RWPE2 (cell line): Measurements from ENCODE around the gene SLC8A1.

Experiments
- ATAC-seq: fragments of 200-7000 bp; cut with Tn5 transposase; 3 replicates; pipeline ENCODE4 v1.9.1; 2021; ENCODE audit warnings: low read depth
- DNase-seq: peaks from one replicate; pipeline ENCODE4 v3.0.0-alpha.2; 2020; ENCODE audit warnings: low spot score
- H3K27ac ChIP-seq: fragments of 450-650 bp; 2 replicates; pipeline ENCODE4 v1.5.1; 2017; ENCODE audit warnings: mild to moderate bottlenecking; ENCODE audit not compliant: poor library complexity, severe bottlenecking
- H3K27me3 ChIP-seq: fragments of 250-450 bp; sonication (Bioruptor Pico); 2 replicates; pipeline ENCODE4 v1.5.1; 2021; ENCODE audit warnings: mild to moderate bottlenecking, moderate library complexity; ENCODE audit not compliant: insufficient read depth, poor library complexity, severe bottlenecking
- H3K36me3 ChIP-seq: fragments of 250-450 bp; sonication (Bioruptor Pico); 2 replicates; pipeline ENCODE4 v1.5.1; 2020; ENCODE audit warnings: low read depth, mild to moderate bottlenecking, moderate library complexity
- H3K4me1 ChIP-seq: fragments of 250-450 bp; sonication (Bioruptor Pico); 2 replicates; pipeline ENCODE4 v1.5.1; 2021; ENCODE audit warnings: mild to moderate bottlenecking, moderate library complexity; ENCODE audit not compliant: insufficient read depth, poor library complexity, severe bottlenecking
- H3K4me3 ChIP-seq: fragments of 250-450 bp; sonication (Bioruptor Pico); 2 replicates; pipeline ENCODE4 v1.5.1; 2021; ENCODE audit warnings: mild to moderate bottlenecking, moderate library complexity; ENCODE audit not compliant: severe bottlenecking
- H3K9me3 ChIP-seq: fragments of 250-450 bp; sonication (Bioruptor Pico); 2 replicates; pipeline ENCODE4 v1.5.1; 2021; ENCODE audit warnings: mild to moderate bottlenecking, moderate library complexity; ENCODE audit not compliant: severe bottlenecking
- CTCF ChIP-seq: fragments of 450-650 bp; IDR thresholded peaks from one replicate; pipeline ENCODE4 v1.5.1; 2017; ENCODE audit warnings: mild to moderate bottlenecking, moderate library complexity; ENCODE audit not compliant: poor library complexity, severe bottlenecking

Gene SLC8A1

GRCh38 chr2:40257340-40258134 lies 194.4 kb downstream of the SLC8A1 start:
- Histone ChIP-seq H3K4me1 (peaks cover 4% of the 10 kb centered on the region), H3K27me3 (no peaks in the 10 kb centered on the region), H3K9me3 (no peaks in the 10 kb centered on the region), H3K4me3 (no peak overlapping the region), H3K27ac (no peak overlapping the region), H3K36me3 (no peaks in the 10 kb centered on the region)
- ATAC-seq (no peak), DNase-seq (no peak)
- no peak for TF ChIP-seq CTCF

- no peaks in the 10 kb centered on the region for H3K36me3 ChIP-seq
- no peaks in the 10 kb centered on the region for H3K9me3 ChIP-seq
- peak; percentile 67 for ATAC-seq
- peak; percentile 25 for TF ChIP-seq CTCF
- no peak overlapping the region for H3K27ac ChIP-seq
- H3K4me3 ChIP-seq: no peak overlapping the region
- H3K4me1 ChIP-seq: peaks cover 4% of the 10 kb centered on the region
- no peak for DNase-seq
- no peaks in the 10 kb centered on the region for H3K27me3 ChIP-seq
Observed at GRCh38 chr2:40256649-40257048, 195.2 kb downstream of the SLC8A1 start.

- no peak for TF ChIP-seq CTCF
- Histone ChIP-seq H3K9me3 (no peaks in the 10 kb centered on the region), H3K27me3 (no peaks in the 10 kb centered on the region), H3K4me3 (no peak overlapping the region), H3K27ac (no peak overlapping the region), H3K36me3 (no peaks in the 10 kb centered on the region), H3K4me1 (peaks cover 4% of the 10 kb centered on the region)
- no peak for DNase-seq
- ATAC-seq: no peak
Observed at GRCh38 chr2:40256008-40256407, 195.9 kb downstream of the SLC8A1 start.

- Histone ChIP-seq H3K4me1 (peaks cover under 1% of the 10 kb centered on the region), H3K36me3 (no peaks in the 10 kb centered on the region), H3K4me3 (no peak overlapping the region), H3K27ac (no peak overlapping the region), H3K27me3 (no peaks in the 10 kb centered on the region), H3K9me3 (no peaks in the 10 kb centered on the region)
- no peak for DNase-seq
- ATAC-seq: no peak
- TF ChIP-seq CTCF: no peak
Observed at GRCh38 chr2:40255103-40255502, 196.8 kb downstream of the SLC8A1 start.

- Histone ChIP-seq H3K27me3 (no peaks in the 10 kb centered on the region), H3K36me3 (no peaks in the 10 kb centered on the region), H3K9me3 (no peaks in the 10 kb centered on the region), H3K27ac (no peak overlapping the region), H3K4me3 (no peak overlapping the region), H3K4me1 (peaks cover 3% of the 10 kb centered on the region)
- ATAC-seq (no peak), DNase-seq (no peak)
- no peak for TF ChIP-seq CTCF
Observed at GRCh38 chr2:40254611-40255010, 197.3 kb downstream of the SLC8A1 start.
